WTC11 (cell line): ENCODE results near the gene GPR157. TPM values are rescaled to one million over a fixed set of nuclear protein-coding genes. Genes with fewer than 3 reads are reported as not detected.

Experiments
- ATAC-seq: fragments of 200-7000 bp; cut with Tn5 transposase; 2 replicates; pipeline ENCODE4 v1.10.0; 2021; ENCODE audit warnings: mild to moderate bottlenecking, moderate library complexity
- CTCF ChIA-PET: fragments of 300-600 bp; sonication (Branson Sonifier 250); formaldehyde crosslinking; loops from one replicate; lab custom pipeline; 2021; ENCODE audit warnings: antibody characterized with exemption; lab: Charles Lee
- POLR2A ChIA-PET: fragments of 350-600 bp; sonication (Branson Sonifier 250); formaldehyde crosslinking; loops from one replicate; lab custom pipeline; 2021; ENCODE audit warnings: antibody characterized with exemption; lab: Charles Lee
- DNase-seq: peaks from one replicate; pipeline ENCODE4 v3.0.0; 2021; ENCODE audit warnings: low spot score
- H3K27ac Mint-ChIP-seq: 2 replicates; pipeline ENCODE4 v1.8.0; 2021; ENCODE audit warnings: mixed read lengths
- H3K27me3 Mint-ChIP-seq: 2 replicates; pipeline ENCODE4 v1.8.0; 2021; ENCODE audit warnings: low read depth, mild to moderate bottlenecking, moderate library complexity, mixed read lengths
- H3K36me3 Mint-ChIP-seq: 2 replicates; pipeline ENCODE4 v1.8.0; 2021; ENCODE audit warnings: mixed read lengths
- H3K4me1 Mint-ChIP-seq: 2 replicates; pipeline ENCODE4 v1.8.0; 2022; ENCODE audit warnings: mixed read lengths
- H3K4me3 Mint-ChIP-seq: 2 replicates; pipeline ENCODE4 v1.8.0; 2021; ENCODE audit warnings: mild to moderate bottlenecking, moderate library complexity, mixed read lengths
- H3K9me3 Mint-ChIP-seq: 2 replicates; pipeline ENCODE4 v1.8.0; 2021; ENCODE audit warnings: mixed read lengths
- EMX1 ChIP-seq: fragments of 250-450 bp; sonication (Bioruptor Pico); IDR thresholded peaks from 2 replicates; pipeline ENCODE4 v1.8.0; 2021; ENCODE audit warnings: mild to moderate bottlenecking
- GTF2I ChIP-seq: fragments of 250-450 bp; sonication (Bioruptor Pico); conservative IDR thresholded peaks from 2 replicates; pipeline ENCODE4 v1.4.0; 2021; ENCODE audit warnings: mild to moderate bottlenecking
- JAZF1 ChIP-seq: fragments of 250-450 bp; sonication (Bioruptor Pico); IDR thresholded peaks from 2 replicates; pipeline ENCODE4 v1.9.0; 2021; ENCODE audit warnings: moderate library complexity, mild to moderate bottlenecking, inconsistent platforms
- KAT7 ChIP-seq: sonication (generic); formaldehyde crosslinking; IDR thresholded peaks from 2 replicates; pipeline ENCODE4 v1.8.1; 2023; ENCODE audit warnings: missing genetic modification reagents, mild to moderate bottlenecking, borderline replicate concordance
- NR1H2 ChIP-seq: sonication (generic); formaldehyde crosslinking; IDR thresholded peaks from 2 replicates; pipeline ENCODE4 v1.9.0; 2021; ENCODE audit warnings: mild to moderate bottlenecking, moderate library complexity, missing genetic modification reagents
- NR2C2 ChIP-seq: sonication (generic); formaldehyde crosslinking; IDR thresholded peaks from 2 replicates; pipeline ENCODE4 v1.8.0; 2022; ENCODE audit warnings: mild to moderate bottlenecking, missing genetic modification reagents
- RORB ChIP-seq: fragments of 250-450 bp; sonication (Bioruptor Pico); IDR thresholded peaks from 2 replicates; pipeline ENCODE4 v1.9.0; 2021; ENCODE audit warnings: mild to moderate bottlenecking
- TEAD1 ChIP-seq: sonication (generic); formaldehyde crosslinking; IDR thresholded peaks from 2 replicates; pipeline ENCODE4 v1.8.0; 2022; ENCODE audit warnings: mild to moderate bottlenecking, missing genetic modification reagents
- ZNF138 ChIP-seq: sonication (generic); formaldehyde crosslinking; conservative IDR thresholded peaks from 2 replicates; pipeline ENCODE4 v1.8.1; 2022; ENCODE audit warnings: mild to moderate bottlenecking, moderate library complexity, missing genetic modification reagents
- ZNF232 ChIP-seq: sonication (generic); formaldehyde crosslinking; IDR thresholded peaks from 2 replicates; pipeline ENCODE4 v1.8.0; 2022; ENCODE audit warnings: mild to moderate bottlenecking, missing genetic modification reagents
- ZNF263 ChIP-seq: sonication (generic); formaldehyde crosslinking; IDR thresholded peaks from 2 replicates; pipeline ENCODE4 v1.8.1; 2022; ENCODE audit warnings: low read depth, mild to moderate bottlenecking, moderate library complexity, missing genetic modification reagents
- ZNF423 ChIP-seq: fragments of 250-450 bp; sonication (Bioruptor Pico); IDR thresholded peaks from 2 replicates; pipeline ENCODE4 v2.1.2; 2022; ENCODE audit warnings: mild to moderate bottlenecking, moderate library complexity
- total RNA-seq: library from RNA; stranded (reverse); gene quantifications from 3 replicates; pipeline ENCODE4 v1.2.3, GENCODE V29; 2021
- TF ChIP-seq, protein P1 (sequence below): fragments of 250-450 bp; sonication (Bioruptor Pico); conservative IDR thresholded peaks from 2 replicates; pipeline ENCODE4 v1.9.0; 2021; ENCODE audit warnings: mild to moderate bottlenecking
- TF ChIP-seq, protein P2 (sequence below): fragments of 200-600 bp; IDR thresholded peaks from 2 replicates; pipeline ENCODE4 v1.8.0; 2022; ENCODE audit warnings: antibody characterized with exemption
- TF ChIP-seq, protein P3 (sequence below): sonication (generic); formaldehyde crosslinking; IDR thresholded peaks from 2 replicates; pipeline ENCODE4 v1.8.1; 2022; ENCODE audit warnings: low read depth, mild to moderate bottlenecking, moderate library complexity, missing genetic modification reagents, borderline replicate concordance
- TF ChIP-seq, protein P4 (sequence below): sonication (generic); formaldehyde crosslinking; IDR thresholded peaks from 2 replicates; pipeline ENCODE4 v1.8.1; 2023; ENCODE audit warnings: mild to moderate bottlenecking, missing genetic modification reagents, borderline replicate concordance
- TF ChIP-seq, protein P5 (sequence below): fragments of 250-450 bp; sonication (Bioruptor Pico); IDR thresholded peaks from 2 replicates; pipeline ENCODE4 v1.9.0; 2021; ENCODE audit warnings: mild to moderate bottlenecking

GPR157 gene
- total RNA-seq, 1 experiment from 2014 or later, result 6.0 TPM

GRCh38 chr1:9066945-9067807 is 61.7 kb downstream of the GPR157 start (continued):
- TF ChIP-seq, protein P1, sequence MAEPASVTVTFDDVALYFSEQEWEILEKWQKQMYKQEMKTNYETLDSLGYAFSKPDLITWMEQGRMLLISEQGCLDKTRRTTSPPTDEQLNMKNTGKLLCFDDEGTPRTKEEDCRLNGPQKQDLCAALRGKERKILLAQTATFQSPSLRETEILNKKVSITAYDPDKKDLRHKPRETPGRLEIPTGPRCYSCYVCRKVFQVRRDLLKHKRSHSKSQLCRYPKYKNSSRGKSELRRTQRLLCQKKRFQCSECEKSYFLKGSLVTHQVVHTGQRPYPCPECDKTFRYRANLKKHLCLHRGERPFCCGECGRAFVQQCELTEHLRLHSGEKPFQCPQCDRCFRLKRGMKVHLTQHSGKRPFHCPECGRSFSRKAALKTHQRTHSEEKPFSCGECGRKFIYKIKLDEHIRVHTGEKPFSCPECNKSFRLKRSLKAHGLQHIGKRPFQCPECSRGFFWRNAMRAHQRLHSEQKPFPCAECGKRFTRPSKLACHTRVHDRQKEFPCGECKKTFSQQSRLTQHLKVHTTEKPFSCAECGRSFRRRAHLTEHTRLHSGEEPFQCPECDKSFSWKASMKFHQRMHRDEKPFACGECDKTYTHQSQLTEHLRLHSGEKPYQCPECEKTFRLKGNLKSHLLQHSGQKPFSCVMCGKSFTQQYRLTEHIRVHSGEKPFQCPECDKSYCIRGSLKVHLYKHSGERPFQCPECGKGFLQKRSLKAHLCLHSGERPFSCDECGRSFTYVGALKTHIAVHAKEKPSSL (CRISPR knock-in tag), result no peak
- no peak for TF ChIP-seq JAZF1 (CRISPR knock-in tag)
- TF ChIP-seq, protein P2, sequence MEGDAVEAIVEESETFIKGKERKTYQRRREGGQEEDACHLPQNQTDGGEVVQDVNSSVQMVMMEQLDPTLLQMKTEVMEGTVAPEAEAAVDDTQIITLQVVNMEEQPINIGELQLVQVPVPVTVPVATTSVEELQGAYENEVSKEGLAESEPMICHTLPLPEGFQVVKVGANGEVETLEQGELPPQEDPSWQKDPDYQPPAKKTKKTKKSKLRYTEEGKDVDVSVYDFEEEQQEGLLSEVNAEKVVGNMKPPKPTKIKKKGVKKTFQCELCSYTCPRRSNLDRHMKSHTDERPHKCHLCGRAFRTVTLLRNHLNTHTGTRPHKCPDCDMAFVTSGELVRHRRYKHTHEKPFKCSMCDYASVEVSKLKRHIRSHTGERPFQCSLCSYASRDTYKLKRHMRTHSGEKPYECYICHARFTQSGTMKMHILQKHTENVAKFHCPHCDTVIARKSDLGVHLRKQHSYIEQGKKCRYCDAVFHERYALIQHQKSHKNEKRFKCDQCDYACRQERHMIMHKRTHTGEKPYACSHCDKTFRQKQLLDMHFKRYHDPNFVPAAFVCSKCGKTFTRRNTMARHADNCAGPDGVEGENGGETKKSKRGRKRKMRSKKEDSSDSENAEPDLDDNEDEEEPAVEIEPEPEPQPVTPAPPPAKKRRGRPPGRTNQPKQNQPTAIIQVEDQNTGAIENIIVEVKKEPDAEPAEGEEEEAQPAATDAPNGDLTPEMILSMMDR, result no peak
- TF ChIP-seq NR1H2 (CRISPR knock-in tag), result no peak

GRCh38 chr1:9065213-9065751 is 63.6 kb downstream of the GPR157 start:
- POLR2A ChIA-PET, result no interaction called here
- no peaks in the 10 kb centered on the region for H3K36me3 Mint-ChIP-seq

More at GRCh38 chr1:9065213-9065751, 63.6 kb downstream of the GPR157 start:
- ATAC-seq (no peak), DNase-seq (no peak)
- H3K4me1 Mint-ChIP-seq, result peaks cover 26% of the 10 kb centered on the region
- no peaks in the 10 kb centered on the region for H3K9me3 Mint-ChIP-seq
- no peaks in the 10 kb centered on the region for H3K27me3 Mint-ChIP-seq
- TF ChIP-seq KAT7 (no peak), RORB (no peak), NR2C2 (no peak), TEAD1 (CRISPR knock-in tag) (no peak), NR1H2 (CRISPR knock-in tag) (no peak), ZNF138 (no peak), EMX1 (CRISPR knock-in tag) (no peak), ZNF263 (no peak), ZNF423 (CRISPR knock-in tag) (no peak), ZNF232 (no peak), GTF2I (no peak)
- TF ChIP-seq, protein P3, sequence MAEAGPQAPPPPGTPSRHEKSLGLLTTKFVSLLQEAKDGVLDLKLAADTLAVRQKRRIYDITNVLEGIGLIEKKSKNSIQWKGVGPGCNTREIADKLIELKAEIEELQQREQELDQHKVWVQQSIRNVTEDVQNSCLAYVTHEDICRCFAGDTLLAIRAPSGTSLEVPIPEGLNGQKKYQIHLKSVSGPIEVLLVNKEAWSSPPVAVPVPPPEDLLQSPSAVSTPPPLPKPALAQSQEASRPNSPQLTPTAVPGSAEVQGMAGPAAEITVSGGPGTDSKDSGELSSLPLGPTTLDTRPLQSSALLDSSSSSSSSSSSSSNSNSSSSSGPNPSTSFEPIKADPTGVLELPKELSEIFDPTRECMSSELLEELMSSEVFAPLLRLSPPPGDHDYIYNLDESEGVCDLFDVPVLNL (CRISPR knock-in tag), result no peak
- TF ChIP-seq, protein P4, sequence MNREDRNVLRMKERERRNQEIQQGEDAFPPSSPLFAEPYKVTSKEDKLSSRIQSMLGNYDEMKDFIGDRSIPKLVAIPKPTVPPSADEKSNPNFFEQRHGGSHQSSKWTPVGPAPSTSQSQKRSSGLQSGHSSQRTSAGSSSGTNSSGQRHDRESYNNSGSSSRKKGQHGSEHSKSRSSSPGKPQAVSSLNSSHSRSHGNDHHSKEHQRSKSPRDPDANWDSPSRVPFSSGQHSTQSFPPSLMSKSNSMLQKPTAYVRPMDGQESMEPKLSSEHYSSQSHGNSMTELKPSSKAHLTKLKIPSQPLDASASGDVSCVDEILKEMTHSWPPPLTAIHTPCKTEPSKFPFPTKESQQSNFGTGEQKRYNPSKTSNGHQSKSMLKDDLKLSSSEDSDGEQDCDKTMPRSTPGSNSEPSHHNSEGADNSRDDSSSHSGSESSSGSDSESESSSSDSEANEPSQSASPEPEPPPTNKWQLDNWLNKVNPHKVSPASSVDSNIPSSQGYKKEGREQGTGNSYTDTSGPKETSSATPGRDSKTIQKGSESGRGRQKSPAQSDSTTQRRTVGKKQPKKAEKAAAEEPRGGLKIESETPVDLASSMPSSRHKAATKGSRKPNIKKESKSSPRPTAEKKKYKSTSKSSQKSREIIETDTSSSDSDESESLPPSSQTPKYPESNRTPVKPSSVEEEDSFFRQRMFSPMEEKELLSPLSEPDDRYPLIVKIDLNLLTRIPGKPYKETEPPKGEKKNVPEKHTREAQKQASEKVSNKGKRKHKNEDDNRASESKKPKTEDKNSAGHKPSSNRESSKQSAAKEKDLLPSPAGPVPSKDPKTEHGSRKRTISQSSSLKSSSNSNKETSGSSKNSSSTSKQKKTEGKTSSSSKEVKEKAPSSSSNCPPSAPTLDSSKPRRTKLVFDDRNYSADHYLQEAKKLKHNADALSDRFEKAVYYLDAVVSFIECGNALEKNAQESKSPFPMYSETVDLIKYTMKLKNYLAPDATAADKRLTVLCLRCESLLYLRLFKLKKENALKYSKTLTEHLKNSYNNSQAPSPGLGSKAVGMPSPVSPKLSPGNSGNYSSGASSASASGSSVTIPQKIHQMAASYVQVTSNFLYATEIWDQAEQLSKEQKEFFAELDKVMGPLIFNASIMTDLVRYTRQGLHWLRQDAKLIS (CRISPR knock-in tag), result no peak
- TF ChIP-seq, protein P5, sequence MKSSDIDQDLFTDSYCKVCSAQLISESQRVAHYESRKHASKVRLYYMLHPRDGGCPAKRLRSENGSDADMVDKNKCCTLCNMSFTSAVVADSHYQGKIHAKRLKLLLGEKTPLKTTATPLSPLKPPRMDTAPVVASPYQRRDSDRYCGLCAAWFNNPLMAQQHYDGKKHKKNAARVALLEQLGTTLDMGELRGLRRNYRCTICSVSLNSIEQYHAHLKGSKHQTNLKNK, result no peak
- CTCF ChIA-PET, result no interaction called here
- H3K27ac Mint-ChIP-seq, result peak overlapping the region; percentile 73; the same call in 1 of the 2 replicates
- no peak overlapping the region for H3K4me3 Mint-ChIP-seq
